ENCODE results near the gene TRPV4.

TRPV4 gene

GRCh38 chr12:109740694-109741245 is 92.4 kb downstream of the TRPV4 start:
- DNase-seq (ENCODE audit: low read depth), result no peak

GRCh38 chr12:109739747-109740693 is 93.2 kb downstream of the TRPV4 start:
- no peak for DNase-seq (ENCODE audit: low read depth)

GRCh38 chr12:109738878-109739665 is 94.1 kb downstream of the TRPV4 start:
- no peak for DNase-seq (ENCODE audit: low read depth)

- no peak for DNase-seq (ENCODE audit: low read depth)
These were observed 95.0 kb downstream of the TRPV4 start for GRCh38 chr12:109738209-109738608.

- no peak for DNase-seq (ENCODE audit: low read depth)
These were observed 95.6 kb downstream of the TRPV4 start for GRCh38 chr12:109737631-109738030.

GRCh38 chr12:109737126-109737525 is 96.1 kb downstream of the TRPV4 start:
- no peak for DNase-seq (ENCODE audit: low read depth)

- DNase-seq (ENCODE audit: low read depth), result no peak
These were observed 96.6 kb downstream of the TRPV4 start for GRCh38 chr12:109736552-109737108.

- no peak for DNase-seq (ENCODE audit: low read depth)
These were observed 97.2 kb downstream of the TRPV4 start for GRCh38 chr12:109735825-109736551.

- no peak for DNase-seq (ENCODE audit: low read depth)
These were observed 98.1 kb downstream of the TRPV4 start for GRCh38 chr12:109735051-109735521.

- no peak for DNase-seq (ENCODE audit: low read depth)
These were observed 98.8 kb downstream of the TRPV4 start for GRCh38 chr12:109734219-109735000.

All from stimulated activated CD4-positive, alpha-beta T cell treated with anti-CD3 and anti-CD28 coated beads, Interleukin-2, amount 100 ng/mL, for 4 hours (primary cell).